Astrocyte of the spinal cord (primary cell): ENCODE data around the gene RABGAP1L.

Experiments
- DNase-seq: peaks from one replicate; pipeline ENCODE4 v3.0.0; 2011; ENCODE audit warnings: low read depth, low spot score
- H3K4me3 ChIP-seq: 2 replicates; pipeline ENCODE4 v1.5.1; 2011; ENCODE audit warnings: low read depth, mild to moderate bottlenecking, low read length, moderate library complexity
- in situ Hi-C: cut with HindIII; loops from 2 replicates; pipeline ENCODE4 v1.10.0; 2017; ENCODE audit warnings: low sequenced_read_pairs
- TF ChIP-seq, protein P1 (sequence below): IDR thresholded peaks from 2 replicates; pipeline ENCODE4 v1.5.1; 2012; ENCODE audit warnings: low read depth, mild to moderate bottlenecking, low read length, inconsistent platforms

Gene RABGAP1L

DNA sequence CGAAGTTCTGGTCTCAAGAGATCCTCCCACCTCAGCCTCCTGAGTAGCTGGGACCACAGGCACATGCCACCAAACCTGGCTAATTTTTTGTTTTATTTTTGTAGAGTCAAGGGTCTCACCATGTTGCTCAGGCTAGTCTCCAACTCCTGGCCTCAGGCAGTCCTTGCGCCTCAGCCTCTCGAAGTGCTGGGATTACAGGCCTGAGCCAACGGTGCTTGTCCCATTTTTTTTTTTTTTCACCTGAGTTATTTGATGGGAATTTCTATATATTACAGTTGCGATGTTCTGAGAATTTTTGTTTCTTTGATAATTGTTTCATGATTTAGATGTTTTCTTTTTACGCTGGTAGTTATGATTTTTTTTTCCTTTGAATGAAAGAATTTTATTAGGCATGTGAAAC lies 2.5 kb downstream of the RABGAP1L start:
- DNase-seq: no peak
- H3K4me3 ChIP-seq: no peak overlapping the region
- in situ Hi-C loops: no loop called here
- TF ChIP-seq, protein P1, sequence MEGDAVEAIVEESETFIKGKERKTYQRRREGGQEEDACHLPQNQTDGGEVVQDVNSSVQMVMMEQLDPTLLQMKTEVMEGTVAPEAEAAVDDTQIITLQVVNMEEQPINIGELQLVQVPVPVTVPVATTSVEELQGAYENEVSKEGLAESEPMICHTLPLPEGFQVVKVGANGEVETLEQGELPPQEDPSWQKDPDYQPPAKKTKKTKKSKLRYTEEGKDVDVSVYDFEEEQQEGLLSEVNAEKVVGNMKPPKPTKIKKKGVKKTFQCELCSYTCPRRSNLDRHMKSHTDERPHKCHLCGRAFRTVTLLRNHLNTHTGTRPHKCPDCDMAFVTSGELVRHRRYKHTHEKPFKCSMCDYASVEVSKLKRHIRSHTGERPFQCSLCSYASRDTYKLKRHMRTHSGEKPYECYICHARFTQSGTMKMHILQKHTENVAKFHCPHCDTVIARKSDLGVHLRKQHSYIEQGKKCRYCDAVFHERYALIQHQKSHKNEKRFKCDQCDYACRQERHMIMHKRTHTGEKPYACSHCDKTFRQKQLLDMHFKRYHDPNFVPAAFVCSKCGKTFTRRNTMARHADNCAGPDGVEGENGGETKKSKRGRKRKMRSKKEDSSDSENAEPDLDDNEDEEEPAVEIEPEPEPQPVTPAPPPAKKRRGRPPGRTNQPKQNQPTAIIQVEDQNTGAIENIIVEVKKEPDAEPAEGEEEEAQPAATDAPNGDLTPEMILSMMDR: no peak

DNA sequence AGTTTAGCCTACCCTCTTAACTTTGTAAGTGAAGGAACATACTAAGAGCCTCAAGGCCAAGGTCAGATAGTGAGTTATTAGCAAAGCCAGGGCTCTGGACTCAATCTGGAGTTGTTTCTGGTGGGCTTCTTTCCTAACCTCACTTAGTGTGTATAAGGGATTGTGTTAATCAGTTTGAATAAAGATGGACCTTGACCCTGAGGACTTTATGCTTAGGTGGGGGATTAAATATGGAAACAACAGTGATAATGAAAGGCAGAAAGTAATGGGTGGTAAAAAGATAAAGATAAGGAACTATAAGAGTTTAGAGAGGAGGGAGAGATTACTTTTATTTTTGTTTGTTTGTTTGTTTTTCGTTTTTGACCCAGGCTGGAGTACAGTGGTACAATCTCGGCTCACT lies 5.5 kb downstream of the RABGAP1L start:
- no peak for DNase-seq
- TF ChIP-seq, protein P1: no peak
- no peak overlapping the region for H3K4me3 ChIP-seq
- in situ Hi-C loops: no loop called here

DNA sequence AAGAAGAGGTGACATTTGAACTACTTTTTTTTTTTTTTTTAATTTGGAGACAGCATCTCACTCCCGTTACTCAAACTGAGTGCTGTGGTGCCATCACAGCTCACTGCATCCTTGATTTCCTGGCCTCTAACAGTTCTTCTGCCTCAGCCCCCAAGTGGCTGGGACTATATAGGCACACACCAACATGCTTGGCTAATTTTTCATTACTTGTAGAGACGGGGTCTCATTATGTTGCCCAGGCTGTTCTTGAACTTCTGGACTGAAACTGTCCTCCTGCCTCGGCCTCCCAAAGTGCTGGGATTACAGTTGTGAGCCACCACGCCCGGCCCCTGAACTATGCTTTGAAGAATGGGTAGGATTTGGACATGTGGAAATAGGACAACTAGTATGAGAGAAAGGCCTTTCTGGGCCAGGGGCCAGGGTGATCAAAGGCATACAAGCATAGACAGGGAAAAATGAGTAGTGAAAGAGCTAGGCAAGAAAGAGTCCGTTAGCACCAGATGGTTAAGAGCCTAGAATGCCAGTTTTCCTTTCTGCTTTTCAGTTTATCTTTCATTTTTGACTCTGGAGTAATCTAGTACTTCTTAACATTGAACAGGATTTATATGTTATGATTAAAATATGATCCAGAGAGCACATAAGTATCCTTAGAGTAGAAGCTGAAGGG lies 6.3 kb downstream of the RABGAP1L start:
- TF ChIP-seq, protein P1: no peak
- DNase-seq: no peak

DNA sequence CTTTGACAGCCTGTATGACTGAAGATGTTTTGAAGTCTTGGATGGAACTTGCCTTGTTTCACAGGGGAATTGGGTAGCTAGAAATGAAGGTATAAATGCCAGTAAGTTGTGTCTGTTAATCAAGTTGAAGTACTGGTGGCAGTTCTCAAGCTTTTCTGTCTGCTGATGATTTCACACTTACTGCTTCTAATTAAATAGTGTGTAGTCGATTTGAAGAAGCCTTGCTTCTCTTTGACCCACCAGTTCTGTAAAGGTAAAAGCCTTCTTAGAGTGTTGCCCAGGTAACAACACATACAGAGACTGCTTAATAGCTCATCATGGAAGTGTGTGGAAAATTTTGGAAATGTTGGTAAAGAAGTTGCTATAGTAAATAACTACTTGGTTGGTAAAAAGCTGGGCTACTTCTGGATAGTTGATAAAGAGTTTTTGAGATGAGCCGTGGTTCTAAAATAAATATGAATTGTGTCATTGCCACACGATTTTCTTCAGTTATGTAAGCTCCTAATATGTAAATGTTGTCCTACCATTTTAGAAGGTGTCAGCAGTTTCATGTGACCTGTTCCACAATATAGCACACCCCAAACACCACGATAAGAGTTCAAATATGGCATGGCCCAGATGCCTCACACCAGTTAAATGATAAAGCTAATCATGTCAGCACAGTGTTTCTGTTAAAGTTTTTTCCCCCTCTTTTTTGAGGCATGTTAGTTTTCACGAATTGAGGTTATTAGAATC lies 7.4 kb downstream of the RABGAP1L start:
- no peak overlapping the region for H3K4me3 ChIP-seq
- DNase-seq: no peak
- TF ChIP-seq, protein P1: no peak
- in situ Hi-C loops: no loop called here

More for the DNA sequence above, 6.3 kb downstream of the RABGAP1L start:
- no peak overlapping the region for H3K4me3 ChIP-seq
- in situ Hi-C loops: no loop called here

DNA sequence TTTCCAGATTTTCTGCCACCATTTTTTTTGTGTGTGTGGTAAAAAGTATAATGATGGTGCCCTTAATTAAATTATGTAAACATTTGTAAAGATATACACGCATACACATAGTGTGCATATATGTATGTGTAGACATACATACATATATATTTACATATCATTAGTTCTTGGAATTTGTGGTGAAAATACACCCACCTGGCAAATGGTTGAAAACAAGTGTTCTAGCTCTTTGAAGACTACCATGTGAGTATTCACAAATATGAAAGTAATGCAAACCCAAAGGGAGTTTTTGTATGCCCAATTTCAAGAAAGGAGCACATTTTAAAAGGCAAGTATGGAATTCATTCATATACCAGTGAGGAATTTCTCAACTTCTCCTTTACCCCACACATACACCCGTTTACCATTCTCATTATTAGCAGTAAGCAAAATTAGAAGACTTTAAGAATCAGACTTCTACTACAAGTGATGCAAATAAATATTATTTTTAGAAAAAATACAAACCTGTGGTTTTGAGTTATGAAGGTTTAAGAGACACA lies 8.0 kb downstream of the RABGAP1L start:
- TF ChIP-seq, protein P1: no peak
- in situ Hi-C loops: no loop called here
- H3K4me3 ChIP-seq: no peak overlapping the region
- DNase-seq: no peak

DNA sequence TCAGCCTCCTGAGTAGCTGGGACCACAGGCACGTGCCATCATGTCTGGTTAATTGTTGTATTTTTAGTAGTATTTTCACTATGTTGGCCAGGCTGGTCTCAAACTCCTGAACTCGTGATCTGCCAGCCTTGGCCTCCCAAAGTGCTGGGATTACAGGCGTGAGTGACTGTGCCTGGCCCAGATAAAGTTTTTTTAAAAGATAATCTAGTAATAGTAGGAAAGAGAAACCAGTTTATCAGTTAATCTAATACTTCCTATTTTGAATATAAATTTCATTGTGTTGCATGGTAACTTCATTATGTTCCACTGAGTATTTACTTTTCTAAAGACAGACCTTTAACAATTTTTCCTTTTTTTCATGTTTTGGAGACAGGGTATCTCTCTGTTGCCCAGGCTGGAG lies 10.0 kb downstream of the RABGAP1L start:
- H3K4me3 ChIP-seq: no peak overlapping the region
- in situ Hi-C loops: no loop called here
- TF ChIP-seq, protein P1: no peak
- no peak for DNase-seq
